ENCODE results near the gene EFNA3.

DNA sequence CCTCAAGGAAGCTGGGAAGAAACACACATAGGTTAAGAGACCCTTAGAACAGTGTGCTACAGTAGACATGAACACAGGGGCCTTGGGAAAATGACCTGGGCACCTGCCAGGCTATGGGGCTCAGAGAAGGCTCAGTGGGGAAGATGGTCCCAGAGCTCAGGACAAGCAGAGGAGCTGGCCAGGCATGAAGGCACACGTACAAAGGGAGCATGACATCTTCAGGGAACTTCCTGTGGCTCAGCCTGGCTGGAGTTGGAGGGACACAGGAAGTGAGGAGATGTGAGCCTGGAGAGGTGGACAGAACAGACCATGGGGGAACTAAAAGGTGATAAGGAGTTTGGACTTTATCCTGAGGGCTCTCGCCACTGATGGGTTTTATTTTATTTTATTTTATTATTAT is 53.2 kb downstream of the EFNA3 start:
- TF ChIP-seq, protein P1, sequence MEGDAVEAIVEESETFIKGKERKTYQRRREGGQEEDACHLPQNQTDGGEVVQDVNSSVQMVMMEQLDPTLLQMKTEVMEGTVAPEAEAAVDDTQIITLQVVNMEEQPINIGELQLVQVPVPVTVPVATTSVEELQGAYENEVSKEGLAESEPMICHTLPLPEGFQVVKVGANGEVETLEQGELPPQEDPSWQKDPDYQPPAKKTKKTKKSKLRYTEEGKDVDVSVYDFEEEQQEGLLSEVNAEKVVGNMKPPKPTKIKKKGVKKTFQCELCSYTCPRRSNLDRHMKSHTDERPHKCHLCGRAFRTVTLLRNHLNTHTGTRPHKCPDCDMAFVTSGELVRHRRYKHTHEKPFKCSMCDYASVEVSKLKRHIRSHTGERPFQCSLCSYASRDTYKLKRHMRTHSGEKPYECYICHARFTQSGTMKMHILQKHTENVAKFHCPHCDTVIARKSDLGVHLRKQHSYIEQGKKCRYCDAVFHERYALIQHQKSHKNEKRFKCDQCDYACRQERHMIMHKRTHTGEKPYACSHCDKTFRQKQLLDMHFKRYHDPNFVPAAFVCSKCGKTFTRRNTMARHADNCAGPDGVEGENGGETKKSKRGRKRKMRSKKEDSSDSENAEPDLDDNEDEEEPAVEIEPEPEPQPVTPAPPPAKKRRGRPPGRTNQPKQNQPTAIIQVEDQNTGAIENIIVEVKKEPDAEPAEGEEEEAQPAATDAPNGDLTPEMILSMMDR (IDR thresholded peaks at IDR 0.05), result no peak
- TF ChIP-seq POLR2A (IDR thresholded peaks at IDR 0.05), result no peak

Measured in heart left ventricle (tissue), 13 donors.